Measurements from ENCODE around the gene CDK5RAP1. TPM values are rescaled to one million over a fixed set of nuclear protein-coding genes. Genes with fewer than 3 reads are reported as not detected.
"Not testable (repeated sequence)": the region's sequence is repeated elsewhere in the genome, so short reads cannot be mapped to it uniquely, and the experiment has no call there.

CDK5RAP1 gene
- 36.8 and 39.8 TPM in 2 replicates for total RNA-seq (2014; rRNA removed; shearing (Covaris generic))

- H3K27me3 ChIP-seq = no peaks in the 10 kb centered on the region
- no peaks in the 10 kb centered on the region for H3K9me3 ChIP-seq (replicated peaks)
- peak within 1 kb of the TSS; percentile 91 for H3K4me3 ChIP-seq
- DNase-seq = peak; percentile 94 to 97
- H3K36me3 ChIP-seq = peaks cover 3% of the 10 kb centered on the region
- H3K4me1 ChIP-seq = no peaks in the 10 kb centered on the region
- H3K27ac ChIP-seq = peak within 1 kb of the TSS; percentile 23; the same call in 1 of the 2 replicates
Observed at GRCh38 chr20:33401184-33401920, at the start of gene CDK5RAP1. CDK5RAP1 (minus strand) TSS chr20:33401519; CDS start chr20:33397064, 4,455 bp downstream.

GRCh38 chr20:33450867-33451266 lies 49.5 kb upstream of the CDK5RAP1 start:
- no peaks in the 10 kb centered on the region for H3K27me3 ChIP-seq
- peak in 1 of 2 experiments; percentile 56 for DNase-seq
- H3K4me1 ChIP-seq = no peaks in the 10 kb centered on the region; the same call in 1 of the 2 replicates
- H3K9me3 ChIP-seq (replicated peaks) = 0 out of 2 replicates have a peak, but pooled peaks cover 3% of the 10 kb centered on the region
- no peaks in the 10 kb centered on the region for H3K36me3 ChIP-seq
- no peak overlapping the region for H3K4me3 ChIP-seq
- no peak overlapping the region for H3K27ac ChIP-seq

GRCh38 chr20:33445881-33446625 lies 44.7 kb upstream of the CDK5RAP1 start:
- Histone ChIP-seq H3K27me3 (no peaks in the 10 kb centered on the region), H3K36me3 (no peaks in the 10 kb centered on the region), H3K4me1 (no peaks in the 10 kb centered on the region; the same call in 1 of the 2 replicates), H3K27ac (no peak overlapping the region), H3K4me3 (no peak overlapping the region), H3K9me3 (replicated peaks) (0 out of 2 replicates have a peak, but pooled peaks cover 3% of the 10 kb centered on the region)
- no peak for DNase-seq

- H3K9me3 ChIP-seq (replicated peaks) = 0 out of 2 replicates have a peak, but pooled peaks cover 3% of the 10 kb centered on the region
- no peaks in the 10 kb centered on the region for H3K4me1 ChIP-seq
- no peak overlapping the region for H3K27ac ChIP-seq
- no peaks in the 10 kb centered on the region for H3K36me3 ChIP-seq
- no peak for DNase-seq
- peak overlapping the region; percentile 70 for H3K4me3 ChIP-seq
- H3K27me3 ChIP-seq = no peaks in the 10 kb centered on the region
Observed at GRCh38 chr20:33444797-33445560, 43.7 kb upstream of the CDK5RAP1 start.

GRCh38 chr20:33443512-33444239 lies 42.4 kb upstream of the CDK5RAP1 start, which contains the start of gene SNTA1:
SNTA1 (minus strand) TSS chr20:33443763; CDS start chr20:33443620, 143 bp downstream.
- Histone ChIP-seq H3K27ac (no peak within 1 kb of the TSS), H3K27me3 (no peaks in the 10 kb centered on the region), H3K4me1 (no peaks in the 10 kb centered on the region), H3K4me3 (peak within 1 kb of the TSS; percentile 70), H3K36me3 (no peaks in the 10 kb centered on the region), H3K9me3 (replicated peaks) (0 out of 2 replicates have a peak, but pooled peaks cover 3% of the 10 kb centered on the region)
- peak; percentile 97 to 98 for DNase-seq

GRCh38 chr20:33443006-33443511 lies 41.7 kb upstream of the CDK5RAP1 start:
- Histone ChIP-seq H3K4me3 (peak overlapping the region; percentile 70), H3K4me1 (no peaks in the 10 kb centered on the region), H3K27ac (no peak overlapping the region), H3K36me3 (no peaks in the 10 kb centered on the region), H3K27me3 (no peaks in the 10 kb centered on the region), H3K9me3 (replicated peaks) (no peaks in the 10 kb centered on the region)
- peak in 1 of 2 experiments; percentile 35 for DNase-seq

GRCh38 chr20:33442136-33443005 lies 41.1 kb upstream of the CDK5RAP1 start:
- H3K4me1 ChIP-seq = no peaks in the 10 kb centered on the region
- no peaks in the 10 kb centered on the region for H3K36me3 ChIP-seq
- H3K9me3 ChIP-seq (replicated peaks) = no peaks in the 10 kb centered on the region
- no peak for DNase-seq
- peak overlapping the region; percentile 70 for H3K4me3 ChIP-seq
- H3K27me3 ChIP-seq = no peaks in the 10 kb centered on the region
- no peak overlapping the region for H3K27ac ChIP-seq

GRCh38 chr20:33441142-33441955 lies 40.0 kb upstream of the CDK5RAP1 start:
- no peaks in the 10 kb centered on the region for H3K4me1 ChIP-seq
- DNase-seq = no peak
- H3K27me3 ChIP-seq = no peaks in the 10 kb centered on the region
- no peaks in the 10 kb centered on the region for H3K36me3 ChIP-seq
- no peak overlapping the region for H3K27ac ChIP-seq
- H3K4me3 ChIP-seq = no peak overlapping the region
- no peaks in the 10 kb centered on the region for H3K9me3 ChIP-seq (replicated peaks)

GRCh38 chr20:33440562-33440961 lies 39.2 kb upstream of the CDK5RAP1 start:
- H3K9me3 ChIP-seq (replicated peaks); H3K36me3 ChIP-seq; H3K4me1 ChIP-seq; DNase-seq; H3K4me3 ChIP-seq; H3K27me3 ChIP-seq; H3K27ac ChIP-seq: not testable (repeated sequence)

- H3K9me3 ChIP-seq (replicated peaks) = no peaks in the 10 kb centered on the region
- H3K27ac ChIP-seq = no peak overlapping the region
- no peaks in the 10 kb centered on the region for H3K27me3 ChIP-seq
- H3K4me1 ChIP-seq = no peaks in the 10 kb centered on the region
- no peak overlapping the region for H3K4me3 ChIP-seq
- no peak for DNase-seq
- H3K36me3 ChIP-seq = no peaks in the 10 kb centered on the region
Observed at GRCh38 chr20:33438481-33438880, 37.2 kb upstream of the CDK5RAP1 start.

GRCh38 chr20:33437141-33437911 lies 36.0 kb upstream of the CDK5RAP1 start:
- DNase-seq = peak in 1 of 2 experiments; percentile 34

GRCh38 chr20:33434434-33434833 lies 33.1 kb upstream of the CDK5RAP1 start:
- Histone ChIP-seq H3K4me3 (no peak overlapping the region), H3K4me1 (no peaks in the 10 kb centered on the region), H3K27ac (no peak overlapping the region), H3K36me3 (no peaks in the 10 kb centered on the region; the same call in 1 of the 2 replicates), H3K9me3 (replicated peaks) (no peaks in the 10 kb centered on the region), H3K27me3 (no peaks in the 10 kb centered on the region)
- no peak for DNase-seq

More at GRCh38 chr20:33437141-33437911, 36.0 kb upstream of the CDK5RAP1 start:
- H3K4me3 ChIP-seq = no peak overlapping the region
- no peaks in the 10 kb centered on the region for H3K27me3 ChIP-seq
- no peaks in the 10 kb centered on the region for H3K4me1 ChIP-seq
- H3K36me3 ChIP-seq = no peaks in the 10 kb centered on the region
- H3K27ac ChIP-seq = no peak overlapping the region
- no peaks in the 10 kb centered on the region for H3K9me3 ChIP-seq (replicated peaks)
